Hematopoietic multipotent progenitor cell treated with erythropoietin and hydrocortisone succinate and interleukin-3 and kit ligand, for 4 days (in vitro differentiated cells): ENCODE results near the gene SGCA.

Experiments
- DNase-seq: peaks from one replicate; pipeline ENCODE4 v3.0.0-alpha.2; 2015

Gene SGCA

GRCh38 chr17:50168319-50168718 is 2.5 kb downstream of the SGCA start:
- DNase-seq, result no peak

DNA sequence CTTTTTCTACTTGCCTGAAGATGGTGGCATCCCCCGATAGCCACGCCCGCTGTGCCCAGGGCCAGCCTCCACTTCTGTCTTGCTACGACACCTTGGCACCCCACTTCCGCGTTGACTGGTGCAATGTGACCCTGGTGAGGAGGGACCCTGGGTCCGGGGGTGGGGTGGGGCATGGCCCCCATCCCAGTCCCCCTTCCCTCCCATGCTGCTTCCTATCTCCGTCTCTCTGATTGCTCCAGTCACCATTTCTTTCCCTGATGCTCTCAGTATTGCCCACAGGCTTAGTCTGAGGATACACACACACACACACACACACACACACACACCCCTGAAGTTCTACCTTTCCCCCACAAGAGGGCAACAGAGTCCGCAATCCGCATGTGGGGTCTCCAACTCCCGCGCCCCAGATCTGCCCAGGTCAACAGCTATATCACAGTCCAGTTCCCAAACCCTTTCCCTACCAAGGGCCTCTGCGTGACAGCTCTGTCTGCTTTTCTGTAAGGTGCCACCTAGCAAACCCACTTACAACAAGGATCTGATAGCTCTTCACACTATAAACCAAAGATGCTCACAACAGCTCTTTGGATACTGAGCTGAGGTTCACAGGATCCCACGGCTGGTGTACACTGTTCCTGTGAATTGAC is 3.4 kb downstream of the SGCA start:
- peak; percentile 83 for DNase-seq

DNA sequence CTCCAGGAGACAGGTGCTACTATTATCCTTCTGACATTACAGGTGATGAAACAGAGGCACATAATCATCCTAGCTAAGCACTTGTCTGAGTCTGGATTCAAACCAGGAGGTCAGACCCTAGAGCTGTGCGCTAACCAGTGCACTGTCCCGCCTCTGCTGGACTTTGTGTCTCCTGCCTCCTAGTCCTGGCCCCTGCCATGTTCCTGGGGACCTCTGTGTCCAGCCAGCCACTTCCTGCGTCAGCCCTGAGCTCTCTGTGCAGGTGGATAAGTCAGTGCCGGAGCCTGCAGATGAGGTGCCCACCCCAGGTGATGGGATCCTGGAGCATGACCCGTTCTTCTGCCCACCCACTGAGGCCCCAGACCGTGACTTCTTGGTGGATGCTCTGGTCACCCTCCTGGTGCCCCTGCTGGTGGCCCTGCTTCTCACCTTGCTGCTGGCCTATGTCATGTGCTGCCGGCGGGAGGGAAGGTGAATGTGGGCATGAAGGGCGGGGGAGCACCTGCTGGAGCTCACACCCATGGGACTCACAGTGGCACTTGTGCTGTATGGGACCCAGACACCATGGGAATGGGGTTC is 4.2 kb downstream of the SGCA start:
- no peak for DNase-seq

DNA sequence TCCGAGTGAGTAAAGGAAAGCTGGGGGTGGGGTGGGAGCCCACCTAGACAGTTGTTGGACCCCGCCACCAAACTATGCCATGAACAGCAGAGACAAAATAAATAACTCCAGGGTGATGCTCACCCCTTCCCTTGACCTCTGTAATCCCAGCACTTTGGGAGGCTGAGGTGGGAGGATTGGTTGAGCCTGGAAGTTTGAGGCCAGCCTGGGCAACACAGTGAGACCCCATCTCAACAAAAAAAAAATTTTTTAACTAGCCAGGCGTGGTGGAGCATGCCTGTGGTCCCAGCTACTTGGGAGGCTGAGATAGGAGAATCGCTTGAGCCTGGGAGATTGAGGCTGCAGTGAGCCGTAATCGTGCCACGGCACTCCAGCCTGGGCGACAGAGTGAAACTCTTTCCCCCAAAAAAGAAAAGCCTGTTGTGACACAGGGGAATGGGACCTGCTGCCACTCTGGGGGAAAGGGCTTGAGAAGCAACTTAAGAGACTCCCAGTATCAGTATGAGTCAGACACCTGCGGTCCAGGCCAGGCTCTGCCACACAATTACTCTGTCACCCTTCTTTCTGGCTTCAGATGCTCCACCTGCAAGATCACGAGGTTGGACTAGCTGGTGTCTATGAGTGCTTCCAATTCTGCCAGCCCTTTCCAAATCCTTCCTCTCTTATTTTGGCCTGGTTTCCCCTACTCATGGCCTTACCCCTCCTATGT is 5.0 kb downstream of the SGCA start:
- DNase-seq, result no peak

DNA sequence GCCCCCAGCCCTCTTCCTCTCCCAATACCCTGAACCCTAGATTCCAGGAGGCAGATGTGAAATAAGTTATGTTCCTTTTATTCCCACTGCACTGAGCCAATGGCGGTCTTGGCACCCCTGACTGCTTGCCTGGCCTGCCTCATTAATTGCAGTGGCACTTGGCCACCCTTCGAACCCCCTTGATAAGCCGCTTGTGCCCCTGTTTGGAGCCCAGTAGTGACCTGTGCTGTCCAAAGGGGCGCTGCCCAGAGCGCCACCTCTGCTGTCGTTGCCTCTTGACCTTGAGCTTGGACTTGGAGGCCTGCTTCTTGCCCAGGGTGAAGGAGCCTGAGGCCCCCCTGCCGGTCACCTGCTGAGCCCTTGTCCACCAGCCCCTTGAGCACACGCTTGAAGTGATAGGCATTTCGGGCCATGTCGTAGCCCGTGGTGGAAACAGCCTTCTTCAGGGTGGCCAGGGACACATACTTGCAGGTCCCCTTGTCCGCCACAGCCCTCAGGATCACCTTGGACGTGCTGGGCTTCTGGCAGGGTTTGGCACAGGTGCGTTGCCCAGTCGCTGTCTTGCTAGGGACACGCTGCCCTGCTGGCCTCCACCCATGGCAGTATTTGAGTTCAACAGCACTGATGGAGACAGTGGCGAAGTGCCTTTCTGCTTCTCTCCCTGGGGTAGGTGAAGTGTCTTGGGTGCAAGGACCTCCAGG is 5.7 kb downstream of the SGCA start:
- no peak for DNase-seq

GRCh38 chr17:50172130-50172529 is 6.3 kb downstream of the SGCA start:
- no peak for DNase-seq

GRCh38 chr17:50172936-50173334 is 7.1 kb downstream of the SGCA start:
- no peak for DNase-seq

GRCh38 chr17:50173335-50173941 is 7.6 kb downstream of the SGCA start:
- no peak for DNase-seq

GRCh38 chr17:50174444-50174843 is 8.6 kb downstream of the SGCA start:
- no peak for DNase-seq

DNA sequence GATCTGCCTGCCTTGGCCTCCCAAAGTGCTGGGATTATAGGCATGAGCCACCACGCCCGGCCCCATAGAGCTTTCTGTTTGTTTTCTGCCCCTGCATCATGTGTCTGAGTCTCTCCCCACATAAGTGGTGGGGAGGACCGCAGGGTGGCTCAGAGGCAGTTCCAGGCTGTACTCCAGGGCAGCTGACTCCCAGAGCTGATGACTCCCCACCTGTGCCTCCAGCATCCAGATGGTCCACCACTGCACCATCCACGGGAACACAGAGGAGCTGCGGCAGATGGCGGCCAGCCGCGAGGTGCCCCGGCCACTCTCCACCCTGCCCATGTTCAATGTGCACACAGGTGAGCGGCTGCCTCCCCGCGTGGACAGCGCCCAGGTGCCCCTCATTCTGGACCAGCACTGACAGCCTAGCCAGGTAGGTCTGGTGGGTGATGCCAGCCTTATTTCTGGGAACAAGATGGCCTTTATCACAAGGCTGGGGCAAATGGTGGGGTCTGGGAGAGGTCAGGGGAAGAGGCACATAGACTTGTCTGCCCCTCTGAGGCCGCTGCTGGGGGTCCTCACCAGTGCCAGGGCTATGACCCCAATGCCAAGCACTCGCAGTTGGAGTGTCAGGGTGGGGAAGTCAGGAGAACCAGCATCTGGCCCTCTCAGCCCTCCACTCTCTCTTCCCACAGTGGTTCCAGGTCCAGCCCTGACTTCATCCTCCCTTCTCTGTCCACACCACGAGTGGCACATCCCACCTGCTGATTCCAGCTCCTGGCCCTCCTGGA is 9.4 kb downstream of the SGCA start:
- no peak for DNase-seq

DNA sequence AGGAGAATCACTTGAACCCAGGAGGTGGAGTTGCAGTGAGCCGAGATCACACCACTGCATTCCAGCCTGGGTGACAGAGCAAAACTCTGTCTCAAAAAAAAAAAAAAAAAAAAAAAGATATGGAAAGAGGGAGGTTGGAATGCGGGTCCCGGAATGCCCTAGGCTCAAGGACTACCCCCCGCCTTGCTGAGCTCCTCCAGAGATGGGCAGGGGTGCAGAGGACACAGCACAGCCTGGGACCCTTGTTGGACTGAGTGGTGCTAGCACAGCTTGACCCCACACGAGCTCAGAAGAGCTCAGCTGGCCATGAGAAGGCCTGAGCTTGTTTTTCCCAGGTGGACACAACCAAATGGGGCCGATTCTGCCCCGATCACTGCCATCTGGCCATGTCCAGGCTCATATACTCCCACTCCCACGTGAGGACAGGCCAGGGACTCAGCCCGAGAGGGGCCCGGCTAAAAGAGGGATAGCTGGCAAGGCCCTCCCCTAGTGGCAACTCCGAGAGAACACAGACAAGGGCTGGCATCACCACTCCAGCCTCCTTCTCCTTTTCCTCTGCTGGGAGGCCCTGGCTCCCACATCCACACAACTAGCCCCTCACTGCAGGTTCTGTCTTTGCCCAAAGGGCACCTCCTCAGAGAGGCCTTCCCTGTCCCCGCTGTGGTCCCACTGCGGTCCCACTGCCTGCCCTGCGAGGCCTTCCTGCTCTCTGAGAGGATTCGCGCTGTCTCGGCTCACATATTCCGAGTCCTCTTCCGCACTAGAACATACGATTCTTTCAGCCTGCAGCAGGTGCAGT is 11.0 kb downstream of the SGCA start:
- no peak for DNase-seq

- DNase-seq, result no peak
Measured at GRCh38 chr17:50177476-50177875, 11.7 kb downstream of the SGCA start.

- DNase-seq, result peak; percentile 87
Measured at GRCh38 chr17:50177983-50178834, 12.4 kb downstream of the SGCA start.

DNA sequence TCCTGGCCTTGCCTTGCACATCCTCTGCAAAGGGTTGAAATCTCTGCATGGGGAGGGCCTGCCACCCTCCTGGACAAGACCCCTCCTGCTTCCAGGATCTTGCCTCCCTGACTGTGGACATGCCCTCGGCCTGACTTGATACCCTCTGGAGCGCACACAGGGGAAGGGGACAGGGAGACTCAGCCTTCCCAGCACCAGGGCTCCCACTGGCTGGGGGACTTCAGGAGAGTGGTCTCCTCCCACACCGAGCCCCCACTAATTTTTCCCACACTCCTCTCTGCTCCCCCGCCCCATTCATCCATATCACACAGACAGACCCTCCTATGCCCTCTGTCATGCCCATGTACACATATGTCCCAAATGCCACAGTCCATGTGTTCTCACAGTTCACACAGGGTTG is 14.3 kb downstream of the SGCA start:
- DNase-seq, result no peak

GRCh38 chr17:50180620-50181019 is 14.8 kb downstream of the SGCA start:
- DNase-seq, result no peak

DNA sequence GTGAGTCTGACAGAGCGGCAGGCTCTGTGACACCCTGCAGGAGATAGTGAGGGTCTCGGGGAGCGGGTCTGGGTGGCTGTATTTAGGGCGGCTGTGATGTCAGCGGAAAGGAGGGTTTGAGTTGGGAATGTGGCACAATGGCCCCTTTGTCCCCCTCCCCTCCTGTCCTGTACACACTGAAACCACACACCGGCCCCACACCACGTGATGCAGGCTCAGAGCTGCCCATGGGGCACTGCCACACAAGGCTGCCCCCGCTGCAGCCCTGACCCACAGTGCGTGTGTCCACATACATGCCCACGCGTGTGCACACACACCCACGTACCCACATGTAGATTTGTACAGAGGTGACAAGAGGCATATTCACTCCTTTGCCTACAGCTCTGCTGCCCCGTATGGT is 15.3 kb downstream of the SGCA start:
- no peak for DNase-seq

DNA sequence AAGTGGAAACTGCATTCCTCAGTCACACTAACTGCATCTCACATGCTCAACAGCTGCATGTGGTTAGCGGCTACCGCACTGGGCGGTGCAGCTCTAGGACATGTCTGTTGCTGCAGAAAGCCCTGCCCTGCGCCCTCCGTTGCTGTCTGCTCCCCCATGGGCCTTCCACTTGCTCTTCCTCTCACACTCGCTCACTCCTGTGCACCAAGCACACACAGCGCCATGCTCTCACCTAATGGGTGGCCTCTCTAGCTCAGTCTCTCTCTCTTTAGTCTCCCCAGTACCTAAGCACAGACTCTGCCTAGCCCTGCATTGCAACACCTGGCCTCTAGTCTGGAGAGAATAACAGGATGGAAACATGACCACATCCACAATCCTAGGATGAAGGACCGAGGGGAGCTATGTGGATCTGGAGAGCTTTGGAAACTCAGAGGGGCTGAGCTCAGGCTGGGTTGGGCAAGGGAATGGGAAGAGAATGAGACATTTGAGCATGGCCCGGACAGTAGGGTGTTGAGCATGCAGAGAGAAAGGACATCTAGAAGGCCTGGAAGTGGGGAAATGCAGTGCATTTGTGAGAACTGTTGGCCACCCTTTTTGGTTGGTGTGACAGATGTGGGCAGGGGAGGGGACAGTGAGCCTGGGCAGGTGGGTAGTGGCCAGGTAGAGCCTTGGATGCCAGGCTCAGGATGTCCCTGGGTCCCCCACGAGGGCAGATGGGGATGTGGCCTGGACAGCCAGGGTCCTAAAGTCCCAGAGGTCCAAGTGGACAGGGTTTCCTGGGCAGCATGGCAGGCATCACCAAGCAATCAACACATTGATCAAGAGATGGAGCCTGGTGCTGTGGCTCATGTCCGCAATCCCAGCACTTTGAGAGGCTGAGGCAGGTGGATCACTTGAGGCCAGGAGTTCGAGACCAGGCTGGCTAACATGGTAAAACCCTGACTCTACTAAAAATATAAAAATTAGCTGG is 16.1 kb downstream of the SGCA start:
- no peak for DNase-seq

- DNase-seq, result no peak
Measured at GRCh38 chr17:50182783-50183420, 17.1 kb downstream of the SGCA start.

GRCh38 chr17:50183421-50183994 is 17.7 kb downstream of the SGCA start:
- DNase-seq, result peak; percentile 63
